Measurements from ENCODE around the gene ERC2.

DNA sequence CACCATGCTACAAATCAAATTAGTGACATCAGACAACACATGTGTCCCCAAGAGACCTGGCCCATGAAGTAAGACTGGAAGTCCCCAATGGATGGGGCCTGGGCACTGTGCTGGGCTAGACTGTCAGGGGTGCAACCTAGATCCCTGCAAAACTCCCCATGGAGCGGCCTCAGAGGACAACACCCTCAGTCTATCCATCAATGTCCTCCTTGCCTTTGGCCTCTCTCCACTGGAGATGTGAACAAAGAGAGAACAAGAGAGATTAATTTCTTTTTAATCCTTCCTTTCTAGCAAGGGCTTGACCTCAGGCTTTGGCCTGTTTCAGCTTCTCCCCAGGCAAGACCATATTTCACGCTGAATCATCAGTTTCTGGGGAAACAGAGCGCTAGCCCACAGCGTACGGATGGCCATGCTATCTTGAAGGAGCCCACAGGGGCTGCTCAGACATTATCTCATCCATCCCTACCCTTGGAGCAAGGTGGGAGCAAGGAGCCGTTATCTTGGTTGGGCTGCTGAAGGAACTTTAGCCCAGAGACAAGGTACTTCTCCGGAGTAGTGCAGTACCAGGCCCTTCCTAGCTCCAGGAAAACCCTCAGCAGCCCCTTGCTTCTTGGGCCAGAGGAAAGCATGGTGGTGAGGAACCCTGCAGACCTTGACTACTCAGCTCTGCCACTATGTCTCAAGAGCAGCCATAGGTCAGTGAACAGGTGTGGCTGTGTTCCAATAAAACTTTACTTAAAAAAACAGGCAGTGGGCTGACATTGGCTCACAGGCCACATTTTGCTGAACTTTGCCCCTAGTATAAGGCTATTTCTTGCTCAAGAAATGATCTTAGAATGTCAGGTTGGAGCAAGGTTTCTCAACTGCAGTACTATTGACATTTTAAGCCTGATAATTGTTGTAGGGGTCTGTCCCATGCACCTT lies 908.5 kb downstream of the ERC2 start:
- TF ChIP-seq CTCF (IDR thresholded peaks at IDR 0.05; ENCODE audit: insufficient read depth, low read length, poor library complexity, severe bottlenecking) (no peak), EZH2phosphoT487 (conservative IDR thresholded peaks at IDR 0.05; ENCODE audit: low read length) (no peak)

All from SU-DHL-6 (cell line).